Skeletal muscle tissue (tissue), 4 donors: ENCODE data around the gene IFITM10. TPM values are rescaled to one million over a fixed set of nuclear protein-coding genes. Genes with fewer than 3 reads are reported as not detected.

Experiments used
- H3K27ac ChIP-seq: one replicate; pipeline ENCODE4 v1.7.0; 2013; ENCODE audit warnings: mild to moderate bottlenecking, low read depth, low read length, inconsistent platforms
- H3K27me3 ChIP-seq, 3 donors: one replicate each; pipeline ENCODE4 v1.7.0; 2013; ENCODE audit warnings: low read length in 3 of 3; ENCODE audit not compliant: control insufficient read depth in 3 of 3, insufficient read depth in 3 of 3
- H3K36me3 ChIP-seq, 3 donors: one replicate each; pipeline ENCODE4 v1.7.0; 2013; ENCODE audit warnings: low read length in 3 of 3; ENCODE audit not compliant: control insufficient read depth in 3 of 3, insufficient read depth in 3 of 3
- H3K4me1 ChIP-seq, 3 donors: one replicate each; pipeline ENCODE4 v1.7.0; 2013; ENCODE audit warnings: low read length in 3 of 3, mild to moderate bottlenecking in 3 of 3; ENCODE audit not compliant: control insufficient read depth in 3 of 3, insufficient read depth in 3 of 3
- H3K4me3 ChIP-seq, 3 donors: one replicate each; pipeline ENCODE4 v1.7.0; 2013; ENCODE audit warnings: low read length in 3 of 3
- H3K9ac ChIP-seq, 3 donors: one replicate each; pipeline ENCODE4 v1.7.0; 2013; ENCODE audit warnings: low read length in 3 of 3, mild to moderate bottlenecking in 3 of 3, moderate library complexity in 2 of 3, low read depth in 1 of 3
- H3K9me3 ChIP-seq, 3 donors: one replicate each; pipeline ENCODE4 v1.7.0; 2013; ENCODE audit warnings: low read length in 3 of 3; ENCODE audit not compliant: control insufficient read depth in 3 of 3
- total RNA-seq: library from RNA; depleted of rRNA; stranded (reverse); fragments of >200 nt; gene quantifications from one replicate; pipeline ENCODE4 v1.2.3, GENCODE V29; 2014
- donor health status: Osteomylitis.

Gene IFITM10
- total RNA-seq, 1 donor from 2014 or later, result not detected

DNA sequence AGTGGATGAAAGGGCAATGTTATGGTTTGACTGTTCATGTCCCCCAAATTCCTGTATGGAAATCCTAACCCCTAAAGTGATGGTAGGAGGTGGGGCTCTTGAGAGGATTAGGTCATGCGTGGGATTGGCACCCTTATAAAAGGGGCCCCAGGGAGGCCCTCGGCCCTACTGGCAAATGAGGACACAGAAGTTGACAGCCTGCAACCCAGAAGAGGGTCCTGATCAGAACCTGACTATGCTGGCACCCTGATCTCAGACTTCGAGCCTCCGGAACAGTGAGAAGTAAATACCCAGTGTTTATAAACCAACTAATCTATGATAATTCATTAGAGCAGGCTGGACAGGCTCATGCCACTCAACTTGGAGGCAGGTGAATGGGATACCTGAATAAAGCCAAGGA is 8.7 kb downstream of the IFITM10 start:
- Histone ChIP-seq H3K9me3 (peaks cover 2 to 9% (median 5%) of the 10 kb centered on the region in 3 donors), H3K36me3 (peaks cover 0 to 6% (median 0%) of the 10 kb centered on the region in 3 donors), H3K9ac (no peak overlapping the region), H3K4me1 (peaks cover 23 to 30% (median 28%) of the 10 kb centered on the region in 3 donors), H3K27ac (no peak overlapping the region), H3K4me3 (no peak overlapping the region), H3K27me3 (peaks cover 4 to 18% (median 8%) of the 10 kb centered on the region in 3 donors)

DNA sequence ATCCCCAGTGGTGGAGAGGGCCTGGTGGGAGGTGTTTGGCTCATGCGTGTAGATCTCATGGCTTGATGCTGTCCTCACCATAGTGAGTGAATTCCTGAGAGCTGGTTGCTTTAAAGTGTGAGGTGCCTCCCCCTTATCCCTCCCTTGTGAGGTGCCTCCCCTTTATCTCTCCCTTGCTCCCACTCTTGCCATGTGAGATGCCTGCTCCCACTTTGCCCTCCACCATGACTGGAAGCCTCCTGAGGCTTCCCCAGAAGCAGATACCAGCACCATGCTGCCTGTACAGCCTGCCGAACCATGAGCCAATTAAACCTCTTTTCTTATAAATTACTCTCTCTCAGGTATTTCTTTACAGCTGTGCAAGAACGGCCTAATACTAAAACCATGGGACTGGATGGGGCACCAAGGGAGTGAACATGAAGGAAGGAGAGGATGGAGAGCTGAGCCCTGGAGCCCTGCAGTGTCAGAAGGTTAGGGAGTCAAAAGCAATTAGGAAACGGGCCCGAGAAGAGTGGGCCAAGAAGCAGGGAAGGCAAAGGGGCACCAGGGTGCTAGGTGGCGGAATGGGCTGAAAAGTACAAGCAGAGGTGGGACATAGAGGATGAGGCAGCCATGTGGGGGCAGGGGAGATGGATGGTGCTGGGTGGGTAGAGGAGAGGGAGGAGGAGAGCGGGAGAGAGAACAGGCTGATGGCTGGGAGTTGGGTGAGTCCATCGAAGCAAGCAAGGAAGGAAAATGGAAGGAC is 9.4 kb downstream of the IFITM10 start:
- no peak overlapping the region for H3K27ac ChIP-seq
- no peak overlapping the region for H3K4me3 ChIP-seq
- H3K27me3 ChIP-seq, result peaks cover 8 to 18% (median 10%) of the 10 kb centered on the region in 3 donors
- H3K9me3 ChIP-seq, result peaks cover 2 to 14% (median 7%) of the 10 kb centered on the region in 3 donors
- peaks cover 18 to 22% (median 20%) of the 10 kb centered on the region in 3 donors for H3K4me1 ChIP-seq
- H3K36me3 ChIP-seq, result peaks cover 0 to 2% (median 0%) of the 10 kb centered on the region in 3 donors
- H3K9ac ChIP-seq, result no peak overlapping the region

DNA sequence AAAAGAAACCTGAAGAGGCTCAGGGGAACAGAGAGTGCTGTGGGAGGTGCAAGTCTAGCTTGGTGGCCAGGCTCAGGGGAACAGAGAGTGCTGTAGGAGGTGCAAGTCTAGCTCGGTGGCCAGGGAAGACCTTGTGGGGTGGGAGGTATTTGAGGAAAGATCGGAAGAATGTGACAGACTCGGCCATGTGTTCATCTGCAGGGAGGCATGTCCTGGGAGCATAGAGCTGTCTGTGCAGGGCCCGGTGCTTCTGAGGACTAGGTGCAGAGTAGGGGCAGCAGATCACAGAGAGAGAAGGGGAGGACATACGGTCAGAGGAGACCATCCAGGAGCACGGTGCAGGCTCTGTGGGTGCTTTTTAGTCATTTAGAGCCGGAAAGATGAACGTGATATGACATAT is 10.8 kb downstream of the IFITM10 start:
- no peak overlapping the region for H3K4me3 ChIP-seq
- H3K4me1 ChIP-seq, result peaks cover 4 to 9% (median 6%) of the 10 kb centered on the region in 3 donors
- H3K9me3 ChIP-seq, result peaks cover 2 to 14% (median 7%) of the 10 kb centered on the region in 3 donors
- H3K27ac ChIP-seq, result no peak overlapping the region
- H3K9ac ChIP-seq, result no peak overlapping the region
- H3K27me3 ChIP-seq, result peaks cover 14 to 29% (median 20%) of the 10 kb centered on the region in 3 donors
- no peaks in the 10 kb centered on the region for H3K36me3 ChIP-seq

DNA sequence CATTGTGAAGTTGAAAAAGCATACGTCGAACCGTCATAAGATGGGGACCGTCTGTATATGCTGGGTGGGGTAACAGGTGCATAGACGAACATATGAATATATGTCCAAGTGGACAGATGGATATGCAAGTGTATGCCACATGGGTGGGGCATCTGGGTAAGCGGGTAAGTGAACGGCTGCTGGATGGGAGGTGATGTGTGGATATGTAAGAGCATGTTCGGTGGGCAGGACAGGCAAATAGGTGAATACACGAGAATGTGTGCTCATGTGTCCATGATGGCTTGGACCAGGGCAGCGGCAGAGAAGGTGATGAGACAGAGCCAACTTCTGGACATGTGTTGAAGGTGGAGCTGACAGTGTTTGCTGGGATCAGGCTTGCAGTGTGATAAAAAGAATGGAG is 12.0 kb downstream of the IFITM10 start:
- Histone ChIP-seq H3K27me3 (peaks cover 25 to 41% (median 32%) of the 10 kb centered on the region in 3 donors), H3K9me3 (peaks cover 2 to 14% (median 7%) of the 10 kb centered on the region in 3 donors), H3K27ac (no peak overlapping the region), H3K4me3 (no peak overlapping the region), H3K4me1 (no peaks in the 10 kb centered on the region), H3K36me3 (no peaks in the 10 kb centered on the region), H3K9ac (no peak overlapping the region)

DNA sequence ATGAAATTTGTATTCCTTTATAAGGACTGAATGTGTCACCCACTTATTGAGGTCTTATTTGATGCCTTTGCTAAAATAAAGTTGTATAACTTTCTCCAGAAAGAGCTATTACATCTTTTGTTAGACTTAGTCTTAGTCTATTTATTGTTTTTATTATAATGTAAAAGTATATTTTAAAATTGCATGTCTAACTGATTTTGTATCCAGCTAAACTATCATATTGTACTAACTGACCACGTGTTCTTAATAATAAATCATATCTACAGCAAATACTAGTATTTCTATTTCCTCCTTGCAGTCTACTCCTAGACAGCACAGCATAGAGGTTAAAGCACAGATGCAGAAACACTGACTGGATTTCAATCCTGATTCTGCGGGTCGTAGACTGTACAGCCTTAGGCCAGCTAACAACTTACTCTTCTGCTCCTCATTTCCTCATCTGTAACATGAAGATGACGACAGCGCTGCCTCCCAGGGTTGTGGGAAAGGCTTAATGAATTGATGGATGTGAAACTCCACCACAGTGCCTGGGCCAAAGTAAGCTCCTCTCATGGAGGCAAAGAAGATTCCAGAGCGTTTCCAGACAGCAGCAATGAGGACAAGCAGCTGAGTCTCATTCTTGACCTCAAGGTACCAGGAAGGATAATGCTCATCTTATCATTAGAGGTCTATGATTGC is 13.2 kb downstream of the IFITM10 start:
- peaks cover 35 to 53% (median 44%) of the 10 kb centered on the region in 3 donors for H3K27me3 ChIP-seq
- no peaks in the 10 kb centered on the region for H3K4me1 ChIP-seq

DNA sequence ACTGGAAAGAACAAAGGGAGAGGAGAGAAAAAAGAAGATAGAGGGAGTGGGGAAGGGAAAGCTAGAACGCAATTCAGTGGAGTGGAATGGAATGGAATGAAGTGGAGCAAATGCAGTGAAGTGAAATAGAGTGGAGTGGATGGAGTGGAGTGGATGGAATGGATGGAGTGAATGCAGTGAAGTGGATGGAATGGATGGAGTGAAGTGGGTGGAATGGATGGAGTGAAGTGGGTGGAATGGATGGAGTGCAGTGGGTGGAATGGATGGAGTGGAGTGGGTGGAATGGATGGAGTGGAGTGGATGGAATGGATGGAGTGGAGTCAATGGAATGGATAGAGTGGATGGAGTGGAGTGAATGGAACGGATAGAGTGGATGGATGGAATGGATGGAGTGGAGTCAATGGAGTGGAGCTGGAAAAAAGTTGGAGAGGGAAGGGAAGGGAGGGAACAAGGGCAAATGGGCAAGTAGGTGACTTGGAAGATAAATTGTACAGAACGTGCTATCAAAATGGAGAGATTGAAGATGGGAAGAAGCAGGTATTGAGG is 13.9 kb downstream of the IFITM10 start:
- H3K27me3 ChIP-seq, result peaks cover 42 to 60% (median 51%) of the 10 kb centered on the region in 3 donors

More for the DNA sequence above, 13.2 kb downstream of the IFITM10 start:
- peaks cover 2 to 14% (median 7%) of the 10 kb centered on the region in 3 donors for H3K9me3 ChIP-seq
- H3K27ac ChIP-seq, result no peak overlapping the region
- H3K4me3 ChIP-seq, result no peak overlapping the region
- H3K9ac ChIP-seq, result no peak overlapping the region
- no peaks in the 10 kb centered on the region for H3K36me3 ChIP-seq

DNA sequence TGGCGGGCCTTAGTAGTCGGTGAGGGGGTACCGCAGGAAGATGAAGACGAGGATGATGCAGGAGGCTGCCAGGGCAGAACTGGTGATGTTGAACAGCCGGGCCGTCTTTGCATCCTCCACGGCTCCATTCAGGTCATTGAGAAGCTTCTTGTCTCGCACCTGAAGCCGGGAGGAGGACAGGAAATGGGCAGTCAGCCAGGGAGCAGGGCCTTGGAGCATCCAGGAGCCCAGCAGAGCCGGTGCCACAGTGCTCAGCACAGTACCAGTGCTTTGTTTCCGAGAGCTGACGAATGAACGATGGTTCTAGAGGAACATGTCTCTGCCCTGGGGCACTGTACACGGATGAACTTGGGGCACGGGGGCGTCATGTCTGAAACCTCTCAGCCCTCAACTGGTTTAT is 15.1 kb downstream of the IFITM10 start:
- peaks cover 55 to 67% (median 63%) of the 10 kb centered on the region in 3 donors for H3K27me3 ChIP-seq
- H3K27ac ChIP-seq, result no peak overlapping the region
- peaks cover 2 to 14% (median 7%) of the 10 kb centered on the region in 3 donors for H3K9me3 ChIP-seq
- no peaks in the 10 kb centered on the region for H3K36me3 ChIP-seq
- no peak overlapping the region for H3K4me3 ChIP-seq
- H3K9ac ChIP-seq, result no peak overlapping the region
- no peaks in the 10 kb centered on the region for H3K4me1 ChIP-seq

More for the DNA sequence above, 13.9 kb downstream of the IFITM10 start:
- Histone ChIP-seq H3K9ac (no peak overlapping the region), H3K9me3 (peaks cover 2 to 14% (median 7%) of the 10 kb centered on the region in 3 donors), H3K4me3 (no peak overlapping the region), H3K27ac (no peak overlapping the region), H3K36me3 (no peaks in the 10 kb centered on the region), H3K4me1 (no peaks in the 10 kb centered on the region)

DNA sequence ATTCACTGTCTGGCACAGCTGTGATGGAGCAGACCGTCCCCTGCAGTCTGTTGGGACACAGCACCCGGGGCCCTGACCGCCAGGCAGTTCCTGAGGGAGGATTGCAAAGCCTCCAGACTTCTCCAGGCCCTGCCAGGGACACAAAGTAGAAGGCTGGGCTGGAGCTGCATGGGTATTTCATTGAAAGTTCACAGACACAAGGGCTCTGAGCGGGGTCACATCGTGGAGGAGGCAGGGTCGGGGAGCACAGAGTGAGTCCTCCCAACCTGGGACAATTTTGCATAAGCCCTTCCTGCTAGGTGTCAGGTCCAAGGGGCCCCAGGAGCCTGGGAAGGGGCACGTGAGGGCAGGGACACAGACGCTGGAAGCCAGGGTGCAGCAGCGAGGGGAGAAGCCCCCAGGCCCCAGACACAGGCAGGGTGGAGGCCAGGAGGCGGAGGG is 15.7 kb downstream of the IFITM10 start:
- H3K27me3 ChIP-seq, result peaks cover 61 to 71% (median 66%) of the 10 kb centered on the region in 3 donors
- no peaks in the 10 kb centered on the region for H3K36me3 ChIP-seq
- H3K9ac ChIP-seq, result no peak overlapping the region
- no peak overlapping the region for H3K4me3 ChIP-seq
- H3K27ac ChIP-seq, result no peak overlapping the region
- H3K4me1 ChIP-seq, result no peaks in the 10 kb centered on the region
- peaks cover 2 to 14% (median 7%) of the 10 kb centered on the region in 3 donors for H3K9me3 ChIP-seq

DNA sequence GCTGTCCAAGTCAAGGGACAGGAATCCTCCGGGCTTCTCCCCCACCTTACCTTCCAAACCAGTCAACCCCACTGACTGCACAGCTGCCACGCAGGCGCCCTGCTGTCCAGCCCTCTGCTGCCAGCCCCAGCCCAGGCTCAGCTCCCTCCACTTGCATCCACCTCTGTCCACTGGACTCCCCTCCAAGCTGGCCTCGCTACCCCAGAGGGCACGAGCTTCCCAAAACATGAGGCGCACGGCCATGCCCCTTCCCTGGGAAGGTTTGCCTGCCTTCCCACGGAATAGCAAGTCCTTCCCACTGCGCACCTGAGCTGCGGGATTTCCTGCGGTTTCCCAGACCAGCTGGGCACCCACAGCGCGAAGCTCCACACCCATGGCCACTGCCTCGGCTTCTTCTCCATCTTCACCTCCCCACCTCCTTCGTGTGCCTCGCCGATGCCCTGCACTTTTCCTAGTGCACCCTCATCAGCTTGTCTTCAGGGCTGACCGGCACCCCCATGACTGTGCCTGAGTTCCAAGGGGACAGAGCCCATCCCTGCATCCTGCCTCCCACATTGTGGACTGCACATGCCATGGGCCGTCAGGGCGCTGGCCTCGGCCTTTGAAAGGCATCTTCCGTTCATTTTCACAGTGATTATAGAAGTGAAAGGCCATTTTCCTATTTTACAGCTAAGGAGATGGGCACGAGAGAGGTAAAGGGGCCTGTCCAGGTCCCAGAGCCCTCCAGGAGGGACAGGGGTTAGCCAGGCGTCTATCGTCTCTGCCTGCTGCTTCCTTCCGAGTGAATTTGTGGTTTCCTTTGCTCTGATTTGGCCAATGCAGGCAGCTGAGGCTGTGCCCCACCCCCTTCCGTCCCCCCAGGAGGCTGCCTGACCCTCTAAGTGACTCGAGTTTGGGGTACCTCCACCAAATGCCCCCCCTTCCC is 16.4 kb downstream of the IFITM10 start:
- H3K4me3 ChIP-seq, result no peak overlapping the region
- H3K4me1 ChIP-seq, result no peaks in the 10 kb centered on the region
- H3K9ac ChIP-seq, result no peak overlapping the region
- no peak overlapping the region for H3K27ac ChIP-seq
- peaks cover 2 to 14% (median 7%) of the 10 kb centered on the region in 3 donors for H3K9me3 ChIP-seq
- no peaks in the 10 kb centered on the region for H3K36me3 ChIP-seq
- peaks cover 64 to 71% (median 71%) of the 10 kb centered on the region in 3 donors for H3K27me3 ChIP-seq
